CD4-positive, alpha-beta T cell treated with Interleukin-15 for 4 hours (primary cell): ENCODE data around the gene NSUN5.
"Not testable (repeated sequence)": the region's sequence is repeated elsewhere in the genome, so short reads cannot be mapped to it uniquely, and the experiment has no call there.

ENCODE experiments used
- DNase-seq: peaks from one replicate; pipeline ENCODE4 v3.0.0-alpha.2; 2020; ENCODE audit warnings: low spot score

Gene NSUN5

GRCh38 chr7:73325424-73325823 is 16.8 kb upstream of the NSUN5 start:
- not testable (repeated sequence) for DNase-seq

- peak; percentile 28 for DNase-seq
These were observed 15.6 kb upstream of the NSUN5 start for GRCh38 chr7:73324081-73324845.

- not testable (repeated sequence) for DNase-seq
These were observed 14.9 kb upstream of the NSUN5 start for GRCh38 chr7:73323434-73324080.

GRCh38 chr7:73320009-73320408 is 11.4 kb upstream of the NSUN5 start:
- not testable (repeated sequence) for DNase-seq

GRCh38 chr7:73319541-73319940 is 10.9 kb upstream of the NSUN5 start:
- DNase-seq: not testable (repeated sequence)

GRCh38 chr7:73318656-73319204 is 10.1 kb upstream of the NSUN5 start:
- not testable (repeated sequence) for DNase-seq

- DNase-seq: no peak
These were observed 7.9 kb upstream of the NSUN5 start for GRCh38 chr7:73316521-73316920.

- no peak for DNase-seq
These were observed 5.6 kb upstream of the NSUN5 start for GRCh38 chr7:73314271-73314670.

GRCh38 chr7:73313521-73313906 is 4.9 kb upstream of the NSUN5 start:
- no peak for DNase-seq

- DNase-seq: no peak
These were observed 4.3 kb upstream of the NSUN5 start for GRCh38 chr7:73312831-73313520.

- DNase-seq: not testable (repeated sequence)
These were observed 2.8 kb upstream of the NSUN5 start for GRCh38 chr7:73311421-73311820.

GRCh38 chr7:73308074-73308664 is 457 bp downstream of the NSUN5 start:
- DNase-seq: no peak

- DNase-seq: no peak
These were observed 1.2 kb downstream of the NSUN5 start for GRCh38 chr7:73307436-73307835.

- DNase-seq: not testable (repeated sequence)
These were observed 3.8 kb downstream of the NSUN5 start for GRCh38 chr7:73304612-73305387.

- no peak for DNase-seq
These were observed 4.6 kb downstream of the NSUN5 start for GRCh38 chr7:73304071-73304470.

- no peak for DNase-seq
These were observed 5.1 kb downstream of the NSUN5 start for GRCh38 chr7:73303546-73303945.

- not testable (repeated sequence) for DNase-seq
These were observed 5.8 kb downstream of the NSUN5 start for GRCh38 chr7:73302846-73303245.

- DNase-seq: not testable (repeated sequence)
These were observed 7.5 kb downstream of the NSUN5 start for GRCh38 chr7:73301108-73301507.

GRCh38 chr7:73299812-73300211 is 8.8 kb downstream of the NSUN5 start:
- not testable (repeated sequence) for DNase-seq

GRCh38 chr7:73297706-73298105 is 10.9 kb downstream of the NSUN5 start:
- DNase-seq: not testable (repeated sequence)

GRCh38 chr7:73297235-73297634 is 11.4 kb downstream of the NSUN5 start:
- not testable (repeated sequence) for DNase-seq
